A673 (cell line): ENCODE data around the gene TTLL3. TPM values are rescaled to one million over a fixed set of nuclear protein-coding genes. Genes with fewer than 3 reads are reported as not detected.

Source experiments
- BruUV-seq: library from RNA; stranded (reverse); fragments of 400-500 nt; replicated peaks from 2 replicates; lab custom pipeline; 2021; lab: Mats Ljungman, UMichigan
- CTCF ChIA-PET: fragments of 300-600 bp; sonication (Branson Sonifier 250); formaldehyde crosslinking; loops from one replicate; lab custom pipeline; 2022; ENCODE audit warnings: antibody characterized with exemption; lab: Charles Lee
- POLR2A ChIA-PET: fragments of 300-600 bp; sonication (Branson Sonifier 250); formaldehyde crosslinking; loops from one replicate; lab custom pipeline; 2022; ENCODE audit warnings: antibody characterized with exemption; ENCODE audit not compliant: low non-redundant PET; lab: Charles Lee
- DNase-seq: peaks from one replicate; pipeline ENCODE4 v3.0.0-alpha.2; 2015; ENCODE audit warnings: low spot score
- H3K27ac ChIP-seq: fragments of 200-600 bp; sonication (generic); 2 replicates; pipeline ENCODE4 v1.5.1; 2016; ENCODE audit warnings: mixed run types, low read depth, mild to moderate bottlenecking, mixed read lengths, antibody characterized with exemption, low read length; ENCODE audit not compliant: poor library complexity, severe bottlenecking
- H3K27me3 ChIP-seq: fragments of 200-600 bp; sonication (generic); replicated peaks from 2 replicates; pipeline ENCODE4 v1.6.1; 2017; ENCODE audit warnings: mixed run types, low read depth, mild to moderate bottlenecking, mixed read lengths, antibody characterized with exemption, low read length; ENCODE audit not compliant: insufficient read depth, poor library complexity
- H3K36me3 ChIP-seq: fragments of 200-600 bp; sonication (generic); 2 replicates; pipeline ENCODE4 v1.6.1; 2016; ENCODE audit warnings: mixed run types, mild to moderate bottlenecking, mixed read lengths, antibody characterized with exemption, low read length; ENCODE audit not compliant: insufficient read depth, poor library complexity, severe bottlenecking
- H3K4me1 ChIP-seq: fragments of 200-600 bp; sonication (generic); 2 replicates; pipeline ENCODE4 v1.6.1; 2017; ENCODE audit warnings: mixed run types, mild to moderate bottlenecking, mixed read lengths, antibody characterized with exemption, low read length; ENCODE audit not compliant: insufficient read depth, poor library complexity, severe bottlenecking
- H3K4me3 ChIP-seq: fragments of 200-600 bp; sonication (generic); 2 replicates; pipeline ENCODE4 v1.5.1; 2016; ENCODE audit warnings: low read depth, mixed run types, mild to moderate bottlenecking, mixed read lengths, low read length; ENCODE audit not compliant: poor library complexity, severe bottlenecking
- H3K9me3 ChIP-seq: fragments of 200-600 bp; sonication (generic); 2 replicates; pipeline ENCODE4 v1.6.1; 2016; ENCODE audit warnings: mixed run types, low read depth, mild to moderate bottlenecking, mixed read lengths, antibody characterized with exemption, low read length; ENCODE audit not compliant: poor library complexity, severe bottlenecking
- EZH2 ChIP-seq: fragments of 200-600 bp; sonication (generic); IDR thresholded peaks from 2 replicates; pipeline ENCODE4 v1.6.1; 2017; ENCODE audit warnings: borderline replicate concordance, low read depth, mild to moderate bottlenecking, mixed read lengths, antibody characterized with exemption, low read length; ENCODE audit not compliant: poor library complexity, severe bottlenecking
- intact Hi-C: fragments of 100-400 bp; cut with micrococcal nuclease; formaldehyde crosslinking; loops from one replicate; pipeline ENCODE4 v1.10.0; 2022; ENCODE audit not compliant: unreplicated experiment
- total RNA-seq: library from RNA; stranded (reverse); gene quantifications from 2 replicates; pipeline ENCODE4 v1.2.3, GENCODE V29; 2021
- TF ChIP-seq, protein P1 (sequence below): fragments of 300-800, 200-600 bp; sonication (generic); conservative IDR thresholded peaks from 2 replicates; pipeline ENCODE4 v1.5.1; 2017; ENCODE audit warnings: low read depth, mild to moderate bottlenecking, antibody characterized with exemption, low read length, moderate library complexity, mixed read lengths

The TTLL3 gene
- total RNA-seq, 1 experiment from 2014 or later, result 6.7 TPM

GRCh38 chr3:9762871-9763270 is 47.2 kb upstream of the TTLL3 start:
- intact Hi-C loops, result no loop called here
- no peak for DNase-seq
- no TSS peak for BruUV-seq
- no peak overlapping the region for H3K4me3 ChIP-seq
- no peaks in the 10 kb centered on the region for H3K9me3 ChIP-seq
- CTCF ChIA-PET, result no interaction called here
- H3K27ac ChIP-seq, result no peak overlapping the region
- no peaks in the 10 kb centered on the region for H3K4me1 ChIP-seq
- no peak for TF ChIP-seq EZH2
- TF ChIP-seq, protein P1, sequence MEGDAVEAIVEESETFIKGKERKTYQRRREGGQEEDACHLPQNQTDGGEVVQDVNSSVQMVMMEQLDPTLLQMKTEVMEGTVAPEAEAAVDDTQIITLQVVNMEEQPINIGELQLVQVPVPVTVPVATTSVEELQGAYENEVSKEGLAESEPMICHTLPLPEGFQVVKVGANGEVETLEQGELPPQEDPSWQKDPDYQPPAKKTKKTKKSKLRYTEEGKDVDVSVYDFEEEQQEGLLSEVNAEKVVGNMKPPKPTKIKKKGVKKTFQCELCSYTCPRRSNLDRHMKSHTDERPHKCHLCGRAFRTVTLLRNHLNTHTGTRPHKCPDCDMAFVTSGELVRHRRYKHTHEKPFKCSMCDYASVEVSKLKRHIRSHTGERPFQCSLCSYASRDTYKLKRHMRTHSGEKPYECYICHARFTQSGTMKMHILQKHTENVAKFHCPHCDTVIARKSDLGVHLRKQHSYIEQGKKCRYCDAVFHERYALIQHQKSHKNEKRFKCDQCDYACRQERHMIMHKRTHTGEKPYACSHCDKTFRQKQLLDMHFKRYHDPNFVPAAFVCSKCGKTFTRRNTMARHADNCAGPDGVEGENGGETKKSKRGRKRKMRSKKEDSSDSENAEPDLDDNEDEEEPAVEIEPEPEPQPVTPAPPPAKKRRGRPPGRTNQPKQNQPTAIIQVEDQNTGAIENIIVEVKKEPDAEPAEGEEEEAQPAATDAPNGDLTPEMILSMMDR, result no peak
- POLR2A ChIA-PET, result no interaction called here
- peaks cover 8% of the 10 kb centered on the region for H3K36me3 ChIP-seq
- no peaks in the 10 kb centered on the region for H3K27me3 ChIP-seq

- CTCF ChIA-PET, result no interaction called here
- no peak overlapping the region for H3K27ac ChIP-seq
- peaks cover 10% of the 10 kb centered on the region for H3K4me1 ChIP-seq
- no peak for TF ChIP-seq EZH2
- TF ChIP-seq, protein P1, result no peak
- no peak overlapping the region for H3K4me3 ChIP-seq
- H3K36me3 ChIP-seq, result no peaks in the 10 kb centered on the region
- BruUV-seq, result no TSS peak
- no peak for DNase-seq
- no peaks in the 10 kb centered on the region for H3K9me3 ChIP-seq
- no peaks in the 10 kb centered on the region for H3K27me3 ChIP-seq
- POLR2A ChIA-PET, result no interaction called here
- intact Hi-C loops, result no loop called here
These were observed 44.2 kb upstream of the TTLL3 start for GRCh38 chr3:9765865-9766264.

GRCh38 chr3:9767418-9767817 is 42.6 kb upstream of the TTLL3 start:
- BruUV-seq, result no TSS peak
- Histone ChIP-seq H3K4me1 (peaks cover 10% of the 10 kb centered on the region), H3K27me3 (no peaks in the 10 kb centered on the region), H3K4me3 (no peak overlapping the region), H3K27ac (no peak overlapping the region), H3K36me3 (no peaks in the 10 kb centered on the region), H3K9me3 (no peaks in the 10 kb centered on the region)
- CTCF ChIA-PET, result no interaction called here
- POLR2A ChIA-PET, result no interaction called here
- TF ChIP-seq, protein P1, result no peak
- no peak for TF ChIP-seq EZH2
- intact Hi-C loops, result no loop called here
- DNase-seq, result no peak
